ENCODE data around the gene NOPCHAP1.

DNA sequence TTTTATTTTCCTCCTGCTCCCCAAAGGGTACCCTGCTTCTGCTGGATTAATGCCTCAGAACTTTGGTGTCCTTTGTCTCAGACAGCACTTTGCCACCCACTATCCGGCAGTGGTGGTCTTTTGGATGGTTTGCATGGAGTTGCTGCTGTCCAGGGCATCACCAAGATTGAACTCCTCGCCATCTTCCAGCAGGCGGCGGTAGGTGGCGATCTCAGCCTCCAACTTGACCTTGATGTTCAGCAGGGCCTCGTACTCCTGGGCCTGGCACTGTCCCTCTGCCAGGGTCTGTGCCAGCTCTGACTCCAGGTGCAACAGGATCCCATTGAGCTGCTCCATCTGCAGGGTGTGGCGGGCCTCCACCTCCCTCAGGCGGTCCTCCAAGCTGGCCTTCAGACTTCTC, 9.4 kb upstream of the NOPCHAP1 start:
- TF ChIP-seq, protein P1, sequence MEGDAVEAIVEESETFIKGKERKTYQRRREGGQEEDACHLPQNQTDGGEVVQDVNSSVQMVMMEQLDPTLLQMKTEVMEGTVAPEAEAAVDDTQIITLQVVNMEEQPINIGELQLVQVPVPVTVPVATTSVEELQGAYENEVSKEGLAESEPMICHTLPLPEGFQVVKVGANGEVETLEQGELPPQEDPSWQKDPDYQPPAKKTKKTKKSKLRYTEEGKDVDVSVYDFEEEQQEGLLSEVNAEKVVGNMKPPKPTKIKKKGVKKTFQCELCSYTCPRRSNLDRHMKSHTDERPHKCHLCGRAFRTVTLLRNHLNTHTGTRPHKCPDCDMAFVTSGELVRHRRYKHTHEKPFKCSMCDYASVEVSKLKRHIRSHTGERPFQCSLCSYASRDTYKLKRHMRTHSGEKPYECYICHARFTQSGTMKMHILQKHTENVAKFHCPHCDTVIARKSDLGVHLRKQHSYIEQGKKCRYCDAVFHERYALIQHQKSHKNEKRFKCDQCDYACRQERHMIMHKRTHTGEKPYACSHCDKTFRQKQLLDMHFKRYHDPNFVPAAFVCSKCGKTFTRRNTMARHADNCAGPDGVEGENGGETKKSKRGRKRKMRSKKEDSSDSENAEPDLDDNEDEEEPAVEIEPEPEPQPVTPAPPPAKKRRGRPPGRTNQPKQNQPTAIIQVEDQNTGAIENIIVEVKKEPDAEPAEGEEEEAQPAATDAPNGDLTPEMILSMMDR (IDR thresholded peaks at IDR 0.05; ENCODE audit: low read length), result peak; percentile 27; the same call in 1 of the 2 replicates
- no peak for TF ChIP-seq EZH2 (IDR thresholded peaks at IDR 0.05; ENCODE audit: borderline replicate concordance, low read length)
